GM12864 (cell line): ENCODE measurements around the gene PTPRT.
"Not testable (repeated sequence)": the region's sequence is repeated elsewhere in the genome, so short reads cannot be mapped to it uniquely, and the experiment has no call there.

Experiments used
- DNase-seq: peaks from one replicate; pipeline ENCODE4 v3.0.0-alpha.2; 2011; ENCODE audit warnings: low read depth
- H3K4me3 ChIP-seq: 2 replicates; pipeline ENCODE4 v1.5.1; 2011; ENCODE audit warnings: mild to moderate bottlenecking, low read depth, low read length, control low read depth
- TF ChIP-seq, protein P1 (sequence below): IDR thresholded peaks from 2 replicates; pipeline ENCODE4 v1.5.1; 2011; ENCODE audit warnings: low read depth, mild to moderate bottlenecking, moderate library complexity, low read length, control low read depth, inconsistent platforms; ENCODE audit errors: missing control alignments

PTPRT gene

GRCh38 chr20:43171930-43172329 lies 17.8 kb downstream of the PTPRT start:
- DNase-seq = no peak
- no peak overlapping the region for H3K4me3 ChIP-seq
- TF ChIP-seq, protein P1, sequence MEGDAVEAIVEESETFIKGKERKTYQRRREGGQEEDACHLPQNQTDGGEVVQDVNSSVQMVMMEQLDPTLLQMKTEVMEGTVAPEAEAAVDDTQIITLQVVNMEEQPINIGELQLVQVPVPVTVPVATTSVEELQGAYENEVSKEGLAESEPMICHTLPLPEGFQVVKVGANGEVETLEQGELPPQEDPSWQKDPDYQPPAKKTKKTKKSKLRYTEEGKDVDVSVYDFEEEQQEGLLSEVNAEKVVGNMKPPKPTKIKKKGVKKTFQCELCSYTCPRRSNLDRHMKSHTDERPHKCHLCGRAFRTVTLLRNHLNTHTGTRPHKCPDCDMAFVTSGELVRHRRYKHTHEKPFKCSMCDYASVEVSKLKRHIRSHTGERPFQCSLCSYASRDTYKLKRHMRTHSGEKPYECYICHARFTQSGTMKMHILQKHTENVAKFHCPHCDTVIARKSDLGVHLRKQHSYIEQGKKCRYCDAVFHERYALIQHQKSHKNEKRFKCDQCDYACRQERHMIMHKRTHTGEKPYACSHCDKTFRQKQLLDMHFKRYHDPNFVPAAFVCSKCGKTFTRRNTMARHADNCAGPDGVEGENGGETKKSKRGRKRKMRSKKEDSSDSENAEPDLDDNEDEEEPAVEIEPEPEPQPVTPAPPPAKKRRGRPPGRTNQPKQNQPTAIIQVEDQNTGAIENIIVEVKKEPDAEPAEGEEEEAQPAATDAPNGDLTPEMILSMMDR = no peak

- TF ChIP-seq, protein P1 = no peak
- no peak overlapping the region for H3K4me3 ChIP-seq
- DNase-seq = no peak
Observed at GRCh38 chr20:43170771-43171170, 18.9 kb downstream of the PTPRT start.

DNA sequence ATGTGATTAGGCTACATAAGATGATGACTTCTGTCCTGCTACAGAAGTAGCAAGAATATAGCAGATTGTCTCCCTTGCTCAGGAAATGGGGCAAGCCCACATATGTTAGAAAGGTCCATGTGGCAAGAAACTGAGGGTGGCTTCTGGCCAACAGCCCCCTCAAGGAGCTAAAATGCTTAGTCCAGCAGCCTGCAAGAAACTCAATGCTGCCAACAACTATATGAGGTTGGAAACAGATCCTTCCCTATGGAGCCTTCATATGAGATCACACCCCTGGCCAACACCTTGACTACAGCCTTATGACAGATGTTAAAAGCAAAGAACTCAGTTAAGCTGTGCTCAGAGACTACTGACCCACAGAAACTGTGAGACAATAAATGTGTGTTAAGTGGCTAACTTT lies 22.1 kb downstream of the PTPRT start:
- TF ChIP-seq, protein P1 = no peak
- no peak for DNase-seq
- no peak overlapping the region for H3K4me3 ChIP-seq

DNA sequence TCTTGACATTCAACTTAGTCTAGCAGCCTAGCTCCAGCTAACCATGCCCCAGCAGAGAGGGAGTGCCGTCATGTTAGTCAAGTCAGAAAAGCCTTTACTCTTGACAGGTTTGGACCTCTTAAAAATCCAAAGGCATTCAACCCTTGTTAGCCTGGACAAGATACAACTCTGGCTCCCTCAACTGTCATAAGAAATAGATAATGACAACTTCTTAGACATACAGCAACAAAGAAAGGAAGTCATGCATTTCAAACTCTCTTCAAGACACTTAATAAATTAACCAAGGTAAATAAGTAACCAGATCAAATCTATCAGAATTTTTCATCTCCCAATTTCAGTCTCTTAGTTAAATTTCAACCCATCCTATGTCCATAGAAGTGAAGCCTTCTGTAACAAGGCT lies 22.7 kb downstream of the PTPRT start:
- TF ChIP-seq, protein P1 = no peak

DNA sequence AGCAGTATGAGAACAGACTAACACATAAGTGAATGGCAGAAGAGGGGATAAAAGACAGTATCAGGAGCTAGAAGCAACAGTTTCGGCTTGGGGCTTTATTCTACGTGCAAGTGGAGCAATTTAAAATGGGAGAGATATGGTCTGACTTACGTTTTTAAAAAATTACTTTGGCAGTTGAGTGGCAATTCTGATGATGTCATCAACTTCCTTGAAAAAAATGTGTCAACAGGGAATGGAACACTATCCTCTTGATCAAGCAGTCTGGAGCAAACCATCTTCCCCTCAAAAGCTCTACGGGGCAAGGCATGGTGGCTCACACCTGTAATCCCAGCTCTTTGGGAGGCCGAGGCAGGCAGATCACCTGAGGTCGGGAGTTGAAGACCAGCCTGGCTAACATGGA lies 24.1 kb downstream of the PTPRT start:
- TF ChIP-seq, protein P1 = no peak
- DNase-seq = no peak
- no peak overlapping the region for H3K4me3 ChIP-seq

More for the DNA sequence above, 22.7 kb downstream of the PTPRT start:
- no peak for DNase-seq
- no peak overlapping the region for H3K4me3 ChIP-seq

DNA sequence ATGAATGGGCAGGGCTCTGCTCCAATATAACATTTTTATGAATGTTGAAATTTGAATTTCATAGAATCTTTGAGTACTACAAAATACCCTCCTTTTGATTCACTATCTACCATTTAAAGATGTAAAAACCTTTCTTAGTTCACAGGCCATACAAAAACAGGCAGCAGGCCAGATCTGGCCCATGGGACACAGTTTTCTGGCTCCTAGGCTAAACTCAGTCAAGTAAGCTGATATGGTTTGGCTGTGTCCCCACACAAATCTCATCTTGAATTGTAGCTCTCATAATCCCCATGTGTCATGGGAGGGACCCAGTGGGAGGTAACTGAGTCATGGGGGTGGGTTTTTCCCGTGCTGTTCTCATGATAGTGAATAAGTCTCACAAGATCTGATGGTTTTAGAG lies 25.0 kb downstream of the PTPRT start:
- DNase-seq, H3K4me3 ChIP-seq: not testable (repeated sequence)

- no peak overlapping the region for H3K4me3 ChIP-seq
- TF ChIP-seq, protein P1 = no peak
- no peak for DNase-seq
Observed at GRCh38 chr20:43161716-43162115, 28.0 kb downstream of the PTPRT start.

GRCh38 chr20:43160941-43161340 lies 28.8 kb downstream of the PTPRT start:
- no peak overlapping the region for H3K4me3 ChIP-seq
- TF ChIP-seq, protein P1 = no peak
- DNase-seq = no peak
